ENCODE measurements around the gene PNPLA2.

Gene PNPLA2

DNA sequence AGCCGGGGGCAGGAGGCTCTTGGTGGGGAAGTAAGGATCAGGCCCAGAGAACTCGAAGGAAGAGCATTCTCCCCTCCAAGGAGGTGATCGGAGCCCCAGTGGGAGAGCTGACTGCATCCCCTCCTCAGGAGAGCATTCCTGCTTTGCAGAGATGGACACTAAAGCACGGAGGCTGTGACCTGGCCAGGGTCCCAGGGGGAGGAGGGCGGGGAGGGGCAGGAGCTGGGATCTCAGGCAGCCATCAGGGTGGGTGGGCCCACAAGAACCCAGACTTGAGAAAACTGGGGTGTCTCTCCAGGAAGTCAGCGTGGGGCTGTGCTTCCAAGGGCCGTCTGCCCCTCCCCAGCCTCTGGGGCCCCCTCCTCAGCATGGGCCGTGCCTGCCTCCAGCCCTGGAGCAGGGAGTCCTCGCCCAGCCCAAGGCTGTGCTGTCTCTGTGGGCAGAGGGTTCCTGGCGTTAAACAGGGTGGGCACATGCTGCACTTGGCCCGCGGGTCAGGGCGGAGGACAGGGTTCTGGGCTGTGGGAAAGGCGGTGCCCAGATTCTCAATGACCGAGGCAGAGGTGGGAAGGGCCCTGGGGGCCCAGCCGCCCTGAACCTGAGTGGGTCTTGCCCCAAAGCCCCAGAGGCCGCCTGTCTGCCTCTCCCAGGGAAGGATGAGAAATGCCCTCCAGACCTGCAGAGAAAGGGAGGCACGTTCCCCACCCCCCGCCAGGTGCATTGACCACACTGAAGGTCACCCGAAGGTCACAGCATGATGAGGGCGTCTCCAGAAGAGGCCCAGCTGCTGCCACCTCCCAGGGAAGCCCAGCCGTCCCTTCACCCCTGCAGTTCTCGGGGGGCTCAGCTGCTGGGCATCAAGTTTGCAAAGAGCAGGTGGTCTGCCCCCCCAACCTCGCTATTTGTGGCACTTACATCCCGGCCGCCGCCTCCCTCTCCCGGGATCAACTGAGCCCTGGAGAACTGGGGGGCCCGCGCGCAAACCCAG lies 29.5 kb upstream of the PNPLA2 start:
- TF ChIP-seq, protein P1, sequence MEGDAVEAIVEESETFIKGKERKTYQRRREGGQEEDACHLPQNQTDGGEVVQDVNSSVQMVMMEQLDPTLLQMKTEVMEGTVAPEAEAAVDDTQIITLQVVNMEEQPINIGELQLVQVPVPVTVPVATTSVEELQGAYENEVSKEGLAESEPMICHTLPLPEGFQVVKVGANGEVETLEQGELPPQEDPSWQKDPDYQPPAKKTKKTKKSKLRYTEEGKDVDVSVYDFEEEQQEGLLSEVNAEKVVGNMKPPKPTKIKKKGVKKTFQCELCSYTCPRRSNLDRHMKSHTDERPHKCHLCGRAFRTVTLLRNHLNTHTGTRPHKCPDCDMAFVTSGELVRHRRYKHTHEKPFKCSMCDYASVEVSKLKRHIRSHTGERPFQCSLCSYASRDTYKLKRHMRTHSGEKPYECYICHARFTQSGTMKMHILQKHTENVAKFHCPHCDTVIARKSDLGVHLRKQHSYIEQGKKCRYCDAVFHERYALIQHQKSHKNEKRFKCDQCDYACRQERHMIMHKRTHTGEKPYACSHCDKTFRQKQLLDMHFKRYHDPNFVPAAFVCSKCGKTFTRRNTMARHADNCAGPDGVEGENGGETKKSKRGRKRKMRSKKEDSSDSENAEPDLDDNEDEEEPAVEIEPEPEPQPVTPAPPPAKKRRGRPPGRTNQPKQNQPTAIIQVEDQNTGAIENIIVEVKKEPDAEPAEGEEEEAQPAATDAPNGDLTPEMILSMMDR (IDR thresholded peaks at IDR 0.05; ENCODE audit: low read depth, low read length): no peak
- DNase-seq (ENCODE audit: extremely low read depth, low read depth): no peak

DNA sequence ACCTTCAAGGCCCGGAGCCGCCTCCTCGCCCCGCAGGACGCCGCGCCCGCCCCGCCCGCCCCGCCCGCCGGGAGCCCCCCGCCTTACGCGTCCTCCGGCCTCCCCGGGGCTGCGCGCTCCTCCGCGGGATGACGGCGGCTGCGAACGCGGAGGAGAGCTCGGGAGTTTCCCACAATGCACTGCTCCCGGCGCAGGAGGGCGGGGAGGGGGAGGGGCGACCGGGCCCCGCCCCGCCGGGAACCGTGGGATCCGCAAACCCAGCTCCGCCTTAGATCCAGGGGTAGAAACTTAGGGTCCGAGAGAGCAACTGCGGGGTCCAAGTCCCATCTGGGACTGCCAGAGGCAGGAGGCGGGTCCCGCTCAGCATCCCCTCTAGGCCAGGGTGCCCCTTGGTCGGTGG lies 28.8 kb upstream of the PNPLA2 start, which contains the start of gene CEND1:
Gene CEND1 (minus strand): TSS at position 148 of the 400 bp plus-strand sequence. CDS start 1,514 bp downstream, outside the sequence.
- TF ChIP-seq, protein P1 (IDR thresholded peaks at IDR 0.05; ENCODE audit: low read depth, low read length): no peak
- no peak for DNase-seq (ENCODE audit: extremely low read depth, low read depth)

DNA sequence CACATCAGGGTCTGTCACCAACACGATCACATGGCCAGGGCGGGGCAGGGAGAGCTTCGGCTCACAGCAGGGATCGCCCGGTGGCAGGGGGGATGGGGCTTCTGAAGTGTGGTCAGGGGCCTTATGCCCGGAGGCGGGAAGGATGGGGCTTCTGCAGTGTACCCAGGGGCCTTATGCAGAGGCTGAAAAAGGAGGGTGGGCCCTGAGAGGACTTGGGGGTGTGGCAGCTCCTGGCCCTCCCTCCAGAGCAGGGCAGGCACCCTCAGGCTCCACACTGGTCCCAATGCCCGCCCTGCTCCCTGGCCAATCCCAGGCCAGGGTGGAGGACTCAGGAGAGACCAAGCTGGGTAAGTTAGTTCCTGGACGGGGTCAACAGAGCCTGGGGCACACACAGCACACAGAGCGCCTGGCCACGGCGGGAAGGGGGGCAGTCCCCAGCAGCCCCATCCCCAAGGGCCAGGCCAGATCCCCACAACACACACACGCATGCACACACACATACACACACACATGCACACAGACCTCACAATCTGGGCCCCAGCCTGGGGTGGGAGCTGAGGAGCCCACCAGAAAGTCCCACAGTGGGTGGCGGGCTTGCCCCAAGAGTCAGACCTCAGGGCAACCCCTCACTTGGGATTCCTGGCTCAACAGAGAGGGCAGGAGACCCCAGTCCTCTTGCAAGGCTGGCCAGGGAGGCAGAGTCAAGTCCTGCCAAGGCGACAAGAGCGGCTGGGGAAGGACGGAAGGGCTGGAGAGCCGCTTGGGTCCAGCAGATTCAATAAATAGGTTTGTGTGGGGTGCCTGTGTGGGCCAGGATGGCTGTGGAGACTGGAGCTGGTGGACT lies 27.8 kb upstream of the PNPLA2 start:
- DNase-seq (ENCODE audit: extremely low read depth, low read depth): no peak
- TF ChIP-seq, protein P1 (IDR thresholded peaks at IDR 0.05; ENCODE audit: low read depth, low read length): no peak

DNA sequence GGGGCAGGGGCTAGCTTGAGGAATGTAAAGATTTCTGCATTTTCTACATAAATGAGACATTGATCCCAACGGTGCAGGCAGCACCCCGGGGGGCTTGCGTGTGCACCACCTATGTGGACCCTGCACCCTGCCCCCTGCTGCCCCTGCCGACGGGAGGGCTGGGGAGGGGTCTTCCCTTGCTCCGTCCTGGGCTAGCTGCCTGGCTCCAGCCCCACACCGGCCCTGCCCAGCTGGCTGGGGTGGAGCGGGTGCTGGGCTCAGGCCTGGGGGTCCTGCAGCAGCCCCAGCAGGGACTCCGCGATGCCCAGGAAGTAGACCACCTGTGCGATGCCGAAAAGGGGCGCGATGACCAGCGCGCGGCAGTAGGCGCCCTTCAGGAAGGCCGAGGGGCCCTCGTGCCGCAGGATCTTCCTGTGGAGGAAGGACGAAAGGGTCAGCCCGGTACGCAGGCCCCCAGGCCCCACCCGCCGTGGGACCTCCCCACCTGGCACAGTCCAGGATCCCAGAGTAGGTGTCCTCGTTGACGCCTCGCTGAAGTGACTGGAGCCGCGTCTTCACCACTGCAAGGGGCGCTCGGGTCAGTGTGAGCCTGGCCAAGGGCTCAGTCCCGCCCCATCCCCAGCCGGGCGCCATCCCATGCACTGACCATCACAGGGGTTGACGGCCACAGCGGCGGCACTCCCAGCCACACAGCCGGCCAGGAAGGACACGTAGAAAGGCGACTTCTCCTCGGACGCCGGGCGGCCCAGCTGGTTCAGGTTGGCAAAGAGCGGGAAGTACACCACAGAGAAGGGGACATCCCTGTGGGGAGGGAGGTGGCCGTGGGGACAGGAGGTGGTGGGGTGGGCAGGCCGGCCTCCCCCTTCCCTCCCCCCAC lies 26.8 kb upstream of the PNPLA2 start:
- DNase-seq (ENCODE audit: extremely low read depth, low read depth): no peak
- TF ChIP-seq, protein P1 (IDR thresholded peaks at IDR 0.05; ENCODE audit: low read depth, low read length): no peak

DNA sequence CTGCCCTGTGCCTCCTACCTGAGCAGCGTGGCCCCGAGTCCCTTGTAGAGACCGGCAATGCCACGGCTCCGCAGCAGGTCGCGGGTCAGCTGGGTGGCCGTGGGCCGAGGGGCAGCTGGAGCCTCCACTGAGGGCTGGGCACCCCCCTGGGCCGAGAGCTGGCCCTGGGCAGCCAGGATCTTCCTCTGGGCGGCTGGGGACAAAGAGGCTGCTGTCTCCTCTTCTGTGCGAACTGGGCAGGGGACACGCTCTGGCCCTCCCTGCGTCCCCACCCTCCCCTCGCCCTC lies 26.2 kb upstream of the PNPLA2 start:
- TF ChIP-seq, protein P1 (IDR thresholded peaks at IDR 0.05; ENCODE audit: low read depth, low read length): no peak
- no peak for DNase-seq (ENCODE audit: extremely low read depth, low read depth)

DNA sequence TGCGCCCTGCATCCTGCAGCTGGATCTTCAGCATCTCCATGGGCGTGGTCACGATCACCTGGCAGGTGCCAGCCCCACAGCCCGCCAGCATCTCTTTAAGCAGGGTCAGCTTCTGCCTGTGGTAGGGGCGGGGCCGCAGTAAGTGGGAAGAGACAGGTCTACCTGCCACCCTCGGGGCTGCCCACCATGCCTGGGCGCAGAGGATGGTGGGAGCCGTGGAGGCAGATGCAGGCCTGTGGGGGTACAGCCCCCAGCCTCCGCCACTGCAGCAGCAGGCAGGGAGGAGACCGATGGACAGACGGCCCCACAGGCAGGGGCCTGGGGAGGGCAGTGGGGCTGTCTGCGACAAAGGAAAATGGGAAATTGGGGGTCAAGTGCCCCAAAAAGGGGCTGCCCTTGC lies 25.8 kb upstream of the PNPLA2 start:
- TF ChIP-seq, protein P1 (IDR thresholded peaks at IDR 0.05; ENCODE audit: low read depth, low read length): no peak
- DNase-seq (ENCODE audit: extremely low read depth, low read depth): no peak
